Memory B cell (primary cell): Measurements from ENCODE around the gene TNFRSF19.
"Not testable (repeated sequence)": the region's sequence is repeated elsewhere in the genome, so short reads cannot be mapped to it uniquely, and the experiment has no call there.

Source experiments
- ATAC-seq: fragments of 150-1000 bp; cut with Tn5 transposase; 2 replicates; pipeline ENCODE4 v1.10.0; 2021; ENCODE audit warnings: low read depth, mild to moderate bottlenecking, moderate library complexity
- DNase-seq, 2 donors: peaks; one replicate each; pipeline ENCODE4 v3.0.0; 2022; ENCODE audit warnings: low spot score in 2 of 2
- H3K27ac Mint-ChIP-seq: one replicate; pipeline ENCODE4 v1.8.0; 2022; ENCODE audit warnings: mild to moderate bottlenecking, moderate library complexity, mixed read lengths
- H3K27me3 Mint-ChIP-seq: one replicate; pipeline ENCODE4 v1.8.0; 2022; ENCODE audit warnings: mixed read lengths
- H3K36me3 Mint-ChIP-seq: one replicate; pipeline ENCODE4 v1.8.0; 2022; ENCODE audit warnings: mild to moderate bottlenecking, mixed read lengths
- H3K4me1 Mint-ChIP-seq: one replicate; pipeline ENCODE4 v1.8.0; 2022; ENCODE audit warnings: mixed read lengths
- H3K4me3 Mint-ChIP-seq: one replicate; pipeline ENCODE4 v1.8.0; 2022; ENCODE audit warnings: mild to moderate bottlenecking, moderate library complexity, mixed read lengths
- H3K9me3 Mint-ChIP-seq: one replicate; pipeline ENCODE4 v1.8.0; 2022; ENCODE audit warnings: mixed read lengths

TNFRSF19 gene

GRCh38 chr13:23570099-23570920 lies at the start of gene TNFRSF19:
TNFRSF19 (plus strand) TSS chr13:23570412; CDS start chr13:23590184, 19,772 bp downstream.
- Mint-ChIP-seq H3K27ac (no peak within 1 kb of the TSS), H3K4me3 (no peak within 1 kb of the TSS), H3K9me3 (no peaks in the 10 kb centered on the region), H3K36me3 (no peaks in the 10 kb centered on the region), H3K27me3 (peaks cover 9% of the 10 kb centered on the region), H3K4me1 (no peaks in the 10 kb centered on the region)
- ATAC-seq (no peak), DNase-seq (no peak)

DNA sequence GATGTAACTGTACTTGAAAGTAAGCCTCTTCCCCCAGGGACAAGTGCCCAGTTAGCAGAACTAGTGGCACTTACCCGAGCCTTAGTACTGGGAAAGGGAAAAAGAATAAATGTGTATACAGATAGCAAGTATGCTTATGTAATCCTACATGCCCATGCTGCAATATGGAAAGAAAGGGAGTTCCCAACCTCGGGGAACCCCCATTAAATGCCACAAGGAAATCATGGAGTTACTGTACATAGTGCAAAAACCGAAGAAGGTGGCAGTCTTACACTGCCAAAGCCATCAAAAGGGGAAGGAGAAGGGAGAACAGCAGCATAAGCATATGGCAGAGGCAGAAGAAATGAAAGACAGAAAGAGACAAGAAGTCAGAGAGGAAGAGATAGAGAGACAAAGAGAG lies 40.3 kb upstream of the TNFRSF19 start:
- ATAC-seq, H3K4me3 Mint-ChIP-seq, DNase-seq, H3K36me3 Mint-ChIP-seq, H3K4me1 Mint-ChIP-seq, H3K27me3 Mint-ChIP-seq, H3K9me3 Mint-ChIP-seq: not testable (repeated sequence)
- H3K27ac Mint-ChIP-seq: peak overlapping the region; percentile 1

GRCh38 chr13:23531446-23531845 lies 38.8 kb upstream of the TNFRSF19 start:
- Mint-ChIP-seq H3K4me3 (no peak overlapping the region), H3K27me3 (peaks cover 2% of the 10 kb centered on the region), H3K9me3 (no peaks in the 10 kb centered on the region), H3K36me3 (no peaks in the 10 kb centered on the region), H3K4me1 (no peaks in the 10 kb centered on the region), H3K27ac (no peak overlapping the region)
- no peak for ATAC-seq
- DNase-seq: no peak

DNA sequence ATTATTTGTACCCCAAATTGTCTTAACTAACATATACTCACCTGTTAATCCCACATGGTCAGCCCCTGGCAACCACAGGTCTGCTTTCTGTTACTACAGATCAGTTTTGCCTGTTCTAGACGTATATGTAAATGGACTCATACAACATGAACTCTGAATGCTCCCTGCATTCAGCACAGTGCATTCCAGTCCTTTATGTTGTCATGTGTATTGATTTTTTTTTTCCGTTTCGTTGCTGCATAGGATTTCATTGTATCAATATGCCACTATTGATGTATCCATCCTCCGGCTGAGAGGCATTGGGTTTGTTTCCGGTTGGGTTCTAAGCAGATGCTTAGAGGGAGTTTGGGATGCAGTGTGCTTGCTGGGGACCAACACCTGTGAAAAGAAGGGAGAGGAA lies 36.1 kb upstream of the TNFRSF19 start:
- Mint-ChIP-seq H3K36me3 (no peaks in the 10 kb centered on the region), H3K4me3 (no peak overlapping the region), H3K27ac (no peak overlapping the region), H3K27me3 (peaks cover 2% of the 10 kb centered on the region), H3K4me1 (no peaks in the 10 kb centered on the region), H3K9me3 (no peaks in the 10 kb centered on the region)
- ATAC-seq: no peak
- DNase-seq: no peak

- Mint-ChIP-seq H3K4me3 (no peak overlapping the region), H3K36me3 (no peaks in the 10 kb centered on the region), H3K27ac (no peak overlapping the region), H3K4me1 (no peaks in the 10 kb centered on the region), H3K27me3 (peaks cover 1% of the 10 kb centered on the region), H3K9me3 (no peaks in the 10 kb centered on the region)
- no peak for DNase-seq
- no peak for ATAC-seq
Measured at GRCh38 chr13:23541221-23541824, 28.9 kb upstream of the TNFRSF19 start.

DNA sequence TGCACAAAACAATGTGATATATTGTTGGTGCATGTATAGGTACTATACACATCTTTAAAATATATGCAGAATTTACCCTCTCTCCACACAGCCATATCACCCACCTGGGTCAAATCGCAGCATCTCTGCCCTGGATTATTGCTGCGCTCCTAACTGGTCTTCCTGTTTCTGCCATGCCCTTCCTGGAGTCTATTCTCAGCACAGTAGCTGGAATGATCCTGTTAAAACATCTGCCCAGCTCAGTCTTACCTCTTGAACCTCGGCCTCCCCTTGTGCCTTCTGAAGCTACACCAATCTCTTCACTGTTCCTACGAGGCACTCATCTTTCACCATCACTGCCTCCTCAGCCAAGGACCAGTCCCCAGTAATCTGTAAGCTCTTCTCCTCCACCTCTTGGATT lies 25.5 kb upstream of the TNFRSF19 start:
- no peaks in the 10 kb centered on the region for H3K9me3 Mint-ChIP-seq
- H3K4me3 Mint-ChIP-seq: no peak overlapping the region
- DNase-seq: no peak
- no peaks in the 10 kb centered on the region for H3K4me1 Mint-ChIP-seq
- no peak for ATAC-seq
- H3K27me3 Mint-ChIP-seq: peaks cover 3% of the 10 kb centered on the region
- no peak overlapping the region for H3K27ac Mint-ChIP-seq
- no peaks in the 10 kb centered on the region for H3K36me3 Mint-ChIP-seq

- no peaks in the 10 kb centered on the region for H3K9me3 Mint-ChIP-seq
- H3K4me1 Mint-ChIP-seq: no peaks in the 10 kb centered on the region
- peaks cover 4% of the 10 kb centered on the region for H3K27me3 Mint-ChIP-seq
- H3K27ac Mint-ChIP-seq: no peak overlapping the region
- H3K36me3 Mint-ChIP-seq: no peaks in the 10 kb centered on the region
- no peak overlapping the region for H3K4me3 Mint-ChIP-seq
- DNase-seq (no peak), ATAC-seq (no peak)
Measured at GRCh38 chr13:23547000-23547590, 23.1 kb upstream of the TNFRSF19 start.

- H3K9me3 Mint-ChIP-seq: no peaks in the 10 kb centered on the region
- H3K27me3 Mint-ChIP-seq: peaks cover 6% of the 10 kb centered on the region
- H3K27ac Mint-ChIP-seq: no peak overlapping the region
- ATAC-seq (no peak), DNase-seq (no peak)
- H3K36me3 Mint-ChIP-seq: no peaks in the 10 kb centered on the region
- no peak overlapping the region for H3K4me3 Mint-ChIP-seq
- H3K4me1 Mint-ChIP-seq: no peaks in the 10 kb centered on the region
Measured at GRCh38 chr13:23549724-23550123, 20.5 kb upstream of the TNFRSF19 start.

- Mint-ChIP-seq H3K9me3 (no peaks in the 10 kb centered on the region), H3K27ac (no peak overlapping the region), H3K4me1 (no peaks in the 10 kb centered on the region), H3K36me3 (no peaks in the 10 kb centered on the region), H3K4me3 (no peak overlapping the region), H3K27me3 (peaks cover 8% of the 10 kb centered on the region)
- DNase-seq (no peak), ATAC-seq (no peak)
Measured at GRCh38 chr13:23550163-23550562, 20.0 kb upstream of the TNFRSF19 start.

- Mint-ChIP-seq H3K4me1 (no peaks in the 10 kb centered on the region), H3K36me3 (no peaks in the 10 kb centered on the region), H3K9me3 (no peaks in the 10 kb centered on the region), H3K4me3 (no peak overlapping the region), H3K27me3 (peaks cover 12% of the 10 kb centered on the region), H3K27ac (no peak overlapping the region)
- no peak for DNase-seq
- ATAC-seq: no peak
Measured at GRCh38 chr13:23551213-23552008, 18.8 kb upstream of the TNFRSF19 start.

- H3K27me3 Mint-ChIP-seq: peaks cover 10% of the 10 kb centered on the region
- no peaks in the 10 kb centered on the region for H3K36me3 Mint-ChIP-seq
- no peaks in the 10 kb centered on the region for H3K4me1 Mint-ChIP-seq
- DNase-seq (no peak), ATAC-seq (no peak)
- H3K9me3 Mint-ChIP-seq: no peaks in the 10 kb centered on the region
- no peak overlapping the region for H3K27ac Mint-ChIP-seq
- no peak overlapping the region for H3K4me3 Mint-ChIP-seq
Measured at GRCh38 chr13:23552171-23552570, 18.0 kb upstream of the TNFRSF19 start.

GRCh38 chr13:23552661-23553060 lies 17.6 kb upstream of the TNFRSF19 start:
- Mint-ChIP-seq H3K27ac (no peak overlapping the region), H3K4me1 (no peaks in the 10 kb centered on the region), H3K9me3 (no peaks in the 10 kb centered on the region), H3K4me3 (no peak overlapping the region), H3K36me3 (no peaks in the 10 kb centered on the region), H3K27me3 (peaks cover 10% of the 10 kb centered on the region)
- no peak for ATAC-seq
- no peak for DNase-seq

DNA sequence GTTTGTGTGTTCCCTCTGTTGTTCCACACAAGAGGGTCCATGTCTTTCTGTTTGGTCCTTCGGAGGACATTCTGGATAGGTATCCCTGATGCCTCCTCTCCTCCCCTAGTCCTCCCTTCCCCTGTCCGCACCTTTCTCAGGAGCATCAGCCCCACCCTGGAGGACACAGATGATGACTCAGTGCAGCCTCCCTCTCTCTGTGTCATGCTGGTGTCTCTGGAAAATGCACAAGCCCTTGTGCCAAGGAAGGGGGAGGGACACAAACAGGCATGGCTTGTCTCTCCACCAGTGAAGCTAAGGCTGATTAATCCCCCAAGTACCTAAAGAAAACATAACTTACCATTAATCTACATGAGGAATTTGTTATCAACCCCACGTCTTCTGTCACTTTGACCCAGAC lies 16.2 kb upstream of the TNFRSF19 start:
- no peaks in the 10 kb centered on the region for H3K9me3 Mint-ChIP-seq
- no peak overlapping the region for H3K27ac Mint-ChIP-seq
- no peaks in the 10 kb centered on the region for H3K4me1 Mint-ChIP-seq
- H3K27me3 Mint-ChIP-seq: peaks cover 10% of the 10 kb centered on the region
- H3K36me3 Mint-ChIP-seq: no peaks in the 10 kb centered on the region
- DNase-seq: no peak
- ATAC-seq: no peak
- H3K4me3 Mint-ChIP-seq: no peak overlapping the region

GRCh38 chr13:23557043-23557442 lies 13.2 kb upstream of the TNFRSF19 start:
- no peaks in the 10 kb centered on the region for H3K9me3 Mint-ChIP-seq
- no peak for DNase-seq
- H3K27ac Mint-ChIP-seq: no peak overlapping the region
- peaks cover 14% of the 10 kb centered on the region for H3K27me3 Mint-ChIP-seq
- no peak for ATAC-seq
- no peaks in the 10 kb centered on the region for H3K36me3 Mint-ChIP-seq
- no peaks in the 10 kb centered on the region for H3K4me1 Mint-ChIP-seq
- H3K4me3 Mint-ChIP-seq: no peak overlapping the region
